HEK293T (cell line): ENCODE data around the gene HS6ST1.
"Not testable (repeated sequence)": the region's sequence is repeated elsewhere in the genome, so short reads cannot be mapped to it uniquely, and the experiment has no call there.

ENCODE experiments used
- CTCF ChIA-PET: fragments of 350-600 bp; formaldehyde crosslinking; extraction: SDS; loops from one replicate; lab custom pipeline; 2021; ENCODE audit warnings: antibody characterized with exemption, inconsistent platforms; lab: Yijun Ruan, JAX
- POLR2A ChIA-PET: fragments of 350-600 bp; formaldehyde crosslinking; extraction: SDS; loops from one replicate; lab custom pipeline; 2020; ENCODE audit warnings: antibody characterized with exemption, inconsistent platforms; lab: Yijun Ruan, JAX
- DNase-seq: peaks from one replicate; pipeline ENCODE4 v3.0.0; 2012; ENCODE audit warnings: mixed read lengths; ENCODE audit errors: extremely low spot score
- ARNT ChIP-seq: fragments of 450-650 bp; IDR thresholded peaks from 2 replicates; pipeline ENCODE4 v1.6.1; 2017; ENCODE audit warnings: mild to moderate bottlenecking
- BHLHE40 ChIP-seq: fragments of 450-650 bp; IDR thresholded peaks from 2 replicates; pipeline ENCODE4 v1.6.1; 2016; ENCODE audit warnings: mild to moderate bottlenecking, moderate library complexity, borderline replicate concordance
- CTBP1 ChIP-seq: fragments of 450-650 bp; IDR thresholded peaks from 2 replicates; pipeline ENCODE4 v1.6.1; 2016; ENCODE audit warnings: borderline replicate concordance
- ELF4 ChIP-seq: fragments of 450-650 bp; IDR thresholded peaks from 2 replicates; pipeline ENCODE4 v1.6.1; 2017; ENCODE audit warnings: antibody characterized with exemption
- FOXA1 ChIP-seq: fragments of 450-650 bp; IDR thresholded peaks from 2 replicates; pipeline ENCODE4 v1.6.1; 2016; ENCODE audit warnings: mild to moderate bottlenecking
- FOXK2 ChIP-seq: fragments of 450-650 bp; IDR thresholded peaks from 2 replicates; pipeline ENCODE4 v1.6.1; 2016; ENCODE audit warnings: mild to moderate bottlenecking
- FOXM1 ChIP-seq: fragments of 450-650 bp; IDR thresholded peaks from 2 replicates; pipeline ENCODE4 v1.6.1; 2017; ENCODE audit warnings: mild to moderate bottlenecking, borderline replicate concordance
- L3MBTL2 ChIP-seq: fragments of 450-650 bp; conservative IDR thresholded peaks from 2 replicates; pipeline ENCODE4 v1.6.1; 2016; ENCODE audit warnings: mild to moderate bottlenecking
- NFRKB ChIP-seq: fragments of 450-650 bp; IDR thresholded peaks from 2 replicates; pipeline ENCODE4 v1.6.1; 2016; ENCODE audit warnings: mild to moderate bottlenecking, moderate library complexity
- PKNOX1 ChIP-seq: fragments of 450-650 bp; IDR thresholded peaks from 2 replicates; pipeline ENCODE4 v1.6.1; 2016
- SP1 ChIP-seq: fragments of 450-650 bp; IDR thresholded peaks from 2 replicates; pipeline ENCODE4 v1.6.1; 2017
- TARDBP ChIP-seq: fragments of 450-650 bp; IDR thresholded peaks from 2 replicates; pipeline ENCODE4 v1.6.1; 2016
- ZNF384 ChIP-seq: fragments of 450-650 bp; IDR thresholded peaks from 2 replicates; pipeline ENCODE4 v1.6.1; 2016

The HS6ST1 gene

GRCh38 chr2:128267197-128267596, 51.5 kb downstream of the HS6ST1 start:
- CTCF ChIA-PET, DNase-seq, POLR2A ChIA-PET: not testable (repeated sequence)

DNA sequence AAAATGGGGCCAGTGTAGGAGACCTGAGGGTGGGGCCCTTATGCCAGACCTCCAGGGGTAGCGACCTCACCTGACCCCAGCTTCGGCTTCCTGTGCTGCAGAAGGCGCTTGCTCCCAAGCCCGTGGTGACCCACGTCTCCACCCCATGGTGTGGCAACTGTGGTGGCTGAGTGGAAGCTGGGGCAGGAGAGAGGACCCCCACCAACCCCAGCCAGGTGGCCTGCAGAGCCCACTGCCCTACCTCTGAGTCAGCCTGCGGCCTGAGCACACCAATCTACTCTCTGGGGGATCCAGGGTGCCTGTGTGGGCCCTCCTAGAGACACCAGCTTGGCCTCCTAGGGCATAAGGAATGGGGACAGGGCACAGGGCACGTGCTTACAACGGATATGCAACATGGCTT, 52.2 kb downstream of the HS6ST1 start:
- DNase-seq, CTCF ChIA-PET, POLR2A ChIA-PET: not testable (repeated sequence)

DNA sequence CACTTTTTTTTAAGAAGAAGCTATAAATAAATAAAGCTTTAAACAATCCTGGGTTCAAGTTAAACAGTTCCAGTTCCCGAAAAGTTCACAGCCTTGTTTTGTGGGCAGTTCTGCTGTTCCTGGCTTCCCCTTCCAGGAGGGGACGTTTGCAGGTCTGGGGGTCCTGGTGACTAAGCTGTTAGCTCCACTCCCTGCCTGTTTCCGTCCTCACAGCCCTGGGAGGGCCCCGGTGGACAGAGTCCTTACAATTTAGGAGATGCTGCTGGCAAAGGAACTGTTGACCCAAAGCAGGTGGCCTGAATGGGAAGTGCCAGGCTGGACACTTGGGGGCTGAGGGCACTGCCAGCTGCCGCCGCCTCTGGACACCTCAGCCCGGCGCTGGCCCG, 53.1 kb downstream of the HS6ST1 start:
- DNase-seq, POLR2A ChIA-PET, CTCF ChIA-PET: not testable (repeated sequence)

DNA sequence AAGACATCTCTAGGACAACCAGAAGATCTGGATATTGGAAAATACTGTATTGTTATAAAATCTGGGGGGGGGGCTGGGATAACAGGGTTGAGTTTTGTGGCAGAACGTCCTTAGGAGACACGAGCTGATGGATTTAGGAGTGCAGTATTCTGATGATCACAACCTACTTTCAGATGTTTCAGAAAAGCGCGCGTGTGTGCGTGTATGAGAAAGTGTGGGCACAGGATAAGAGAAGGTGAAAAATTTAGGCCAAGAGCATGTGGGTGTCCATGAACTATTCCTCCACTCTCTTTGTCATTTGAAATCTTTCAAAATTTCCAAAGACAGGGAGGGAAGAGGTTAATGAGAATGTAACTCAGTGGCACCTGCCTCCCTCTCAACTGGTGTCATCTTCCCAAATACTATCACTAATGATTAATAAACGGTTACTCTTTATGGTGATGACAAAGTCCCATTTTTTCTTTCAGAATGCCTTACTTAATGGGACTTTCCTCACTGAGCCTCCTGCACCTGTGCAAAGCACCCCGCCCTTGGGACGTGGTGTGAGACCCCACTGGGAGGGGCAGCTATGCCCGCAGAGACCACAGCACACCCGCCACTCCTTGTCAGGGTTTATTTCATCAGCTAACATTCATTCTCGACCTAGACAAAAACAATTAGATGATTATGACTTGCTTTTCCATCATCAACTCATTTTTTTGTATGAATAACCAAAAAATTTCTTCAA, 53.6 kb downstream of the HS6ST1 start:
- ChIA-PET CTCF (interaction anchor here (0.5 kb wide), 1 partner anchor 146 kb away, joined by 3 read pairs; no protein-coding TSS in a partner anchor), POLR2A (no interaction called here)
- no peak for DNase-seq
- TF ChIP-seq TARDBP: no peak
- TF ChIP-seq BHLHE40: no peak
- TF ChIP-seq L3MBTL2: no peak
- no peak for TF ChIP-seq NFRKB
- TF ChIP-seq FOXK2: no peak
- no peak for TF ChIP-seq FOXA1
- no peak for TF ChIP-seq ARNT
- TF ChIP-seq SP1: no peak
- no peak for TF ChIP-seq ELF4
- TF ChIP-seq PKNOX1: no peak

DNA sequence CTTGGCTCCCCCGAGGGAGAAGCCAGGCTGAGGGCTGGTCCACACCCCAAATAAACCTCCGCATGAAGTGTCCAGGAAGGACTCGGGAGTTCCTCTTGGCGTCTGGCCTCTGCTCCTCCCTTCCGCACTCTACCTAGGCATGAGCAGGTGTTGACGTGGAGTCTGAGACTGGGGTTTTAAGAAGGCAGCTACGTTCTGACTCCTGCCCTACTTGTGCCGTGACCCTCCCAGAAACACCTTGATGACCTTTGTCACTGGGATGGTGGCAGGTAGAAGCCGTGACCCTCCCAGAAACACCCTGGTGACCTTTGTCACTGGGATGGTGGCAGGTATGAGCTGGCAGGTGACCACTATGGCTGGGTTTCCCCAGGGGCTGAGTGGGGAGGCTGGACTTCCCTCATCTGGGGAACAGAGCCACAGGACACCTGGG, 54.8 kb downstream of the HS6ST1 start:
- CTCF ChIA-PET: no interaction called here
- POLR2A ChIA-PET: no interaction called here

DNA sequence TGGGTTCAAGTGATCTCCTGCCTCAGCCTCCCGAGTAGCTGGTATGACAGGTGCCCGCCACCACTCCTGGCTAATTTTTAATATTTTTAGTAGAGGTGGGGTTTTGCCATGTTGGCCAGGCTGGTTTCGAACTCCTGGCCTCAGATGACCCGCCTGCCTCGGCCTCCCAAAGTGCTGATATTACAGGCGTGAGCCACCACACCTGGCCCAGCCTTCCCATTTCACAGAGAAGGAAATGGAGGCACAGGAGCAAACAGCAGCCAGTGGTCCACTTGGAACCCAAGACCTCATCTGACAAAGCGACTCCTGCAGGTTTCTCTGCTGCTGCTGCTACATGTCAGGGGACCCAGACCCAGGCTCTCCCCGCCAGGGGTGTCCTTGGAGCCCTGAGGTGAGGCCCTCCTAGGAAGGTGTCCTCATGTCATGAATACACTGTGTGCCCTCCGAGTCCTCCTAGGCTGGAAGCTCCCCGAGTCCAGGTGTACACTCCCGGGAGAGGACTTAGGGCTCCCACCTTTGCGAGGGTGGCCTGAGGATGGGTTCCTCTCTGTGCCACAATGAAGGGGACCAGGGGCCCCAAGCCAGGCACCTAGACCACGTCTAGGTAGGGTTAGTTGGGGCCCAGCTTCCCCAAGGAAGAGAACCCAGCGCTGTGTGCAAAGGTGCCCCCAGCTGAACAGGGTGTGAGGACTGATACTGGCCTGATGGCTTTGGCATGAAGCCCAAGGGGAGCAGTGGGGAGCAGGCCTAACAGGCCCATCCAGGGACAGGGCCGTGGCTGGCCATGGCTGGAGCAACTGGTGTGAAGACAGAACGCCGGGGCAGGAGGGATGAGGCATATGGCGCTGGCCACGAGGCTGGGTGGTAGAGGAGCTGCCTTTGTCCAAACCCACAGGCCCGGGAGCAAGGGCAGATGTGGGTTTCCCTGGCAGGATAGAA, 56.1 kb downstream of the HS6ST1 start:
- ChIA-PET POLR2A (no interaction called here), CTCF (no interaction called here)
- TF ChIP-seq FOXM1: no peak
- TF ChIP-seq ELF4: no peak
- no peak for TF ChIP-seq ARNT
- TF ChIP-seq BHLHE40: no peak
- no peak for TF ChIP-seq TARDBP
- DNase-seq: no peak

More for the DNA sequence above, 54.8 kb downstream of the HS6ST1 start:
- TF ChIP-seq FOXA1 (no peak), BHLHE40 (no peak)
- no peak for DNase-seq

DNA sequence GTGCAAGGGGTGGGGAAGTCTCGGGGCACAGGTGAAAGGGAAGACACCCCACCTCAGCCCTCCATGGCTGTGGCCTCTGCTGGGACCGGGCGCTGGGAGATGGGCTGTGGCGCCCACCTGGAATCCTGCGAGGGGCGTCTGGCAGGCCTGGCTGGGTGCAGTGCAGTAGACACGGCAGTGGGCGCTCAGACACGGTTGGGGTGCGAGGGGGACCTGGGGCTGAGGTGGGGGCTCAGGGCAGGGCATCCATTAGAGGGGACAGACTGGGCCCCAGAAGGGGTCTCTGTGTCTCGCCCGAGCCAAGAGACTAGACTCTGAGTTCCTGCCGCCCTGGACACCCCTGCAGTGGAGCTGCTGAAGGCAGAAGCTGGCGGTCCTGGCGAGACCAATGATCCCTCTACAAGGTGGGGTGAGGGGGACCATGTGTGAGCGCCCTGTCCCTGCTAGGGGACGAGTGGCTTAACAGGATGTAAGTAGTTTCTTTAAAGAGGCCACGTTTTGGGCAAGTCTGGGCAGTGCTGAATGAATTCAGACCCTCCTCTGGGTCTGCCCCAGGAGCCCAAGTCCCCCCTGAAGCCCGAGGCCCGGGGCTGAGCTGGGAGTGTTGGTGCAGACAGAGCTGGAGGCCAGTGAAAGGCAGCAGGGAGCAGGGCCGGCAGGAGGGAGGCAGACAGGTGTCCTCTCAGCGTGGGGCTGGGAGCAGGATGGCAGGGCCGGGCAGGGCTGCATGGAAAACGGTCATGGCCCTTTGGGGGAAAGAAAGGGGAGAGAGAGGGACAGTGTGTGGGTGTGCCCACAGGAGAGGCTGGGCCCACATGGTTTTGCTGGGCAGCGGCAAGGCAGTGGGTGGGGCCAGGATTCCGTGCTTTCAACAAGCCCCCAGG, 57.2 kb downstream of the HS6ST1 start:
- no peak for DNase-seq
- no peak for TF ChIP-seq PKNOX1
- no peak for TF ChIP-seq CTBP1
- no peak for TF ChIP-seq FOXK2
- no peak for TF ChIP-seq ARNT
- no peak for TF ChIP-seq SP1
- TF ChIP-seq ZNF384: no peak
- TF ChIP-seq ELF4: no peak
- no peak for TF ChIP-seq TARDBP
- no peak for TF ChIP-seq BHLHE40
- no peak for TF ChIP-seq L3MBTL2
- ChIA-PET CTCF (no interaction called here), POLR2A (no interaction called here)
